ENCODE results near the gene GRB7. TPM values are rescaled to one million over a fixed set of nuclear protein-coding genes. Genes with fewer than 3 reads are reported as not detected.

GRB7 gene
- total and polyA plus RNA-seq, 2 experiments from 2014 or later = 12.8 to 28.9 TPM

GRCh38 chr17:39722104-39722503, 15.6 kb upstream of the GRB7 start:
- no peaks in the 10 kb centered on the region for H3K9me2 ChIP-seq (ENCODE audit: insufficient read depth)
- Mint-ChIP-seq H3K36me3 (ENCODE audit: low read depth) (peaks cover 91% of the 10 kb centered on the region), H3K9me3 (no peaks in the 10 kb centered on the region), H3K4me3 (no peak overlapping the region), H3K27me3 (ENCODE audit: insufficient read depth, low read depth, poor library complexity) (peaks cover 29% of the 10 kb centered on the region), H3K27ac (no peak overlapping the region), H3K4me1 (peaks cover 12% of the 10 kb centered on the region)
- TF ChIP-seq ETS1 (IDR thresholded peaks at IDR 0.05) = no peak
- no peak for TF ChIP-seq POLR2AphosphoS5 (IDR thresholded peaks at IDR 0.05; ENCODE audit: low read depth)
- TF ChIP-seq ZNF462 (CRISPR knock-in tag; IDR thresholded peaks at IDR 0.05) = no peak
- TF ChIP-seq STAT1 (IDR thresholded peaks at IDR 0.05; ENCODE audit: unreplicated experiment) = no peak
- TF ChIP-seq ZNF331 (CRISPR knock-in tag; IDR thresholded peaks at IDR 0.05; ENCODE audit: low read depth) = no peak
- TF ChIP-seq CTCF (conservative IDR thresholded peaks at IDR 0.05; ENCODE audit: low read depth in 2 of 2) = no peak
- no peak for TF ChIP-seq NANOG (IDR thresholded peaks at IDR 0.05; ENCODE audit: borderline replicate concordance)
- H3K4me3 ChIP-seq = no peak overlapping the region
- no peak overlapping the region for H2AFZ ChIP-seq
- H3K27me3 ChIP-seq (ENCODE audit: insufficient read depth) = no peaks in the 10 kb centered on the region
- H3K27ac ChIP-seq (ENCODE audit: low read depth) = 0 out of 2 replicates have a peak overlapping the region, but pooled peaks have one; percentile 9
- peaks cover 31% of the 10 kb centered on the region for H3K36me3 ChIP-seq (ENCODE audit: insufficient read depth)
- no peaks in the 10 kb centered on the region for H3K4me1 ChIP-seq (ENCODE audit: insufficient read depth)
- no peaks in the 10 kb centered on the region for H3K79me2 ChIP-seq (replicated peaks; ENCODE audit: insufficient read depth)
- ATAC-seq = no peak
- peaks cover 29% of the 10 kb centered on the region for H3F3A ChIP-seq (replicated peaks; ENCODE audit: low read depth)
- peaks cover 6% of the 10 kb centered on the region; the same call in 1 of the 2 replicates for H4K20me1 ChIP-seq (replicated peaks; ENCODE audit: insufficient read depth)
- no peak for DNase-seq (ENCODE audit: low spot score)
- H3K4me2 ChIP-seq = no peak overlapping the region

All from GM23338 (cell line).